ENCODE data around the gene DLG2. TPM values are rescaled to one million over a fixed set of nuclear protein-coding genes. Genes with fewer than 3 reads are reported as not detected.

Gene DLG2
- total and polyA plus RNA-seq, 9 of the 15 experiments (the other 6 are each of a cell fraction or from before 2014, with no cell fraction given) = 0.52 to 1.6 (median 0.95) TPM

- TF ChIP-seq RBM22 (IDR thresholded peaks at IDR 0.05; ENCODE audit: low read depth, low read length, poor library complexity, severe bottlenecking) = no peak
- no peak for TF ChIP-seq POU5F1 (IDR thresholded peaks at IDR 0.05; ENCODE audit: borderline replicate concordance, low read depth, low read length, partially characterized antibody)
- no peak for TF ChIP-seq CHD2 (IDR thresholded peaks at IDR 0.05; ENCODE audit: low read depth, low read length)
- TF ChIP-seq ZBTB11 (CRISPR knock-in tag; IDR thresholded peaks at IDR 0.05) = no peak
- no peak for TF ChIP-seq HDAC2 (IDR thresholded peaks at IDR 0.05)
- no peak for TF ChIP-seq MEF2A (IDR thresholded peaks at IDR 0.05; ENCODE audit: control insufficient read depth, low read depth, low read length)
- TF ChIP-seq ILF3 (IDR thresholded peaks at IDR 0.05; ENCODE audit: borderline replicate concordance) = no peak
- no peak for TF ChIP-seq ZC3H4 (CRISPR knock-in tag; IDR thresholded peaks at IDR 0.05; ENCODE audit: borderline replicate concordance)
- no peak for TF ChIP-seq TEAD2 (tag; IDR thresholded peaks at IDR 0.05)
- no peak for TF ChIP-seq ZNF197 (CRISPR knock-in tag; IDR thresholded peaks at IDR 0.05; ENCODE audit: low read depth)
- TF ChIP-seq KDM5B (IDR thresholded peaks at IDR 0.05; ENCODE audit: insufficient replicate concordance, low read depth, low read length) = no peak
- no TSS peak for BruUV-seq (replicated peaks)
- WGBS (ENCODE audit: insufficient coverage, low coverage, missing lambda C conversion rate) = 4% methylated on average over 2 of the region's 2 CpGs
- no peak overlapping the region for H3K9ac ChIP-seq (ENCODE audit: insufficient read depth in 1 of 2, low read depth in 2 of 2, low read length in 2 of 2)
- H3K9me3 ChIP-seq (replicated peaks; ENCODE audit: control insufficient read depth, insufficient read depth, low read depth, low read length) = no peaks in the 10 kb centered on the region
- DNase-seq (ENCODE audit: extremely low read depth in 1 of 4, low spot score in 3 of 4) (no peak), FAIRE-seq (no peak), ATAC-seq (no peak)
- no peaks in the 10 kb centered on the region for H3K79me2 ChIP-seq (ENCODE audit: control insufficient read depth, insufficient read depth, low read length)
- no peaks in the 10 kb centered on the region for H3K36me3 ChIP-seq (ENCODE audit: control insufficient read depth, insufficient read depth, low read length)
- H3K27me3 ChIP-seq (ENCODE audit: control insufficient read depth in 2 of 2, insufficient read depth in 2 of 2, low read length in 2 of 2) = no peaks in the 10 kb centered on the region
- intact Hi-C loops (cut with micrococcal nuclease) = no loop called here
- no peak overlapping the region for H3K4me3 ChIP-seq
- H4K20me1 ChIP-seq (replicated peaks; ENCODE audit: control insufficient read depth, insufficient read depth, low read length) = no peaks in the 10 kb centered on the region
- no peak overlapping the region for H3K27ac ChIP-seq (ENCODE audit: extremely low read depth, low read depth, low read length)
- H3K4me1 ChIP-seq (replicated peaks in 1 of 2; ENCODE audit: control insufficient read depth in 2 of 2, insufficient read depth in 2 of 2, low read length in 2 of 2) = no peaks in the 10 kb centered on the region
- H2AFZ ChIP-seq (ENCODE audit: low read depth, low read length) = no peak overlapping the region
- CTCF ChIA-PET (ENCODE audit: low intra/inter-chr PET ratio) = no interaction called here
- H3K4me2 ChIP-seq (ENCODE audit: insufficient read depth, low read length) = no peak overlapping the region
- in situ Hi-C loops (cut with MboI) = no loop called here
- no peaks in the 10 kb centered on the region for H3K9me1 ChIP-seq (ENCODE audit: control insufficient read depth, insufficient read depth, low read length)
- POLR2A ChIA-PET = no interaction called here
Measured at GRCh38 chr11:84757711-84758110, 869.4 kb downstream of the DLG2 start.

Data from K562 (cell line).